ENCODE results near the gene POU6F1. TPM values are rescaled to one million over a fixed set of nuclear protein-coding genes. Genes with fewer than 3 reads are reported as not detected.

Gene POU6F1
- total and polyA plus RNA-seq, 9 of the 15 experiments (the other 6 are each of a cell fraction or from before 2014, with no cell fraction given) = 0.14 to 3.3 (median 1.1) TPM

GRCh38 chr12:51172515-51173431 is 45.1 kb downstream of the POU6F1 start, which contains the start of gene TFCP2 (continued):
- TF ChIP-seq CHD7 (IDR thresholded peaks at IDR 0.05; ENCODE audit: low read depth, low read length) (no peak), ZNF764 (CRISPR knock-in tag; IDR thresholded peaks at IDR 0.05; ENCODE audit: low read depth) (no peak), RBM15 (IDR thresholded peaks at IDR 0.05; ENCODE audit: insufficient read depth, low read length) (no peak), HMG20A (CRISPR knock-in tag; conservative IDR thresholded peaks at IDR 0.05) (no peak), ZNF639 (CRISPR knock-in tag; conservative IDR thresholded peaks at IDR 0.05 in 1 of 2, IDR thresholded peaks at IDR 0.05 in 1 of 2) (peak in 1 of 2 experiments; percentile 57; a peak in 2 of 4 replicates), ARID3B (CRISPR knock-in tag; IDR thresholded peaks at IDR 0.05; ENCODE audit: borderline replicate concordance) (no peak), U2AF1 (optimal IDR thresholded peaks at IDR 0.05; ENCODE audit: low read depth, low read length) (no peak), RFX5 (IDR thresholded peaks at IDR 0.05; ENCODE audit: low read depth, low read length) (peak; percentile 92), PHB (CRISPR knock-in tag; IDR thresholded peaks at IDR 0.05) (no peak), ZNF124 (CRISPR knock-in tag; IDR thresholded peaks at IDR 0.05) (no peak)

Measured in K562 (cell line).